ENCODE data around the gene SNAP47.

- TF ChIP-seq POLR2A (IDR thresholded peaks at IDR 0.05; ENCODE audit: low read depth, low read length): no peak
- TF ChIP-seq CTCF (conservative IDR thresholded peaks at IDR 0.05; ENCODE audit: low read depth, low read length): no peak
- TF ChIP-seq RFX5 (IDR thresholded peaks at IDR 0.05; ENCODE audit: low read depth, low read length): no peak
- TF ChIP-seq MAFK (IDR thresholded peaks at IDR 0.05; ENCODE audit: low read depth, low read length): no peak
- TF ChIP-seq ELK1 (IDR thresholded peaks at IDR 0.05; ENCODE audit: borderline replicate concordance, low read depth, low read length): no peak
- TF ChIP-seq RAD21 (IDR thresholded peaks at IDR 0.05; ENCODE audit: low read length): no peak
- TF ChIP-seq FOS (IDR thresholded peaks at IDR 0.05; ENCODE audit: low read depth, low read length): no peak
- TF ChIP-seq CEBPB (IDR thresholded peaks at IDR 0.05; ENCODE audit: low read depth, low read length): peak; percentile 37; the same call in 1 of the 2 replicates
- TF ChIP-seq RCOR1 (IDR thresholded peaks at IDR 0.05; ENCODE audit: insufficient replicate concordance, low read length): no peak
- no peak for TF ChIP-seq MXI1 (IDR thresholded peaks at IDR 0.05; ENCODE audit: borderline replicate concordance, low read depth, low read length)
- TF ChIP-seq BHLHE40 (IDR thresholded peaks at IDR 0.05; ENCODE audit: low read depth, low read length): no peak
These were observed 22.5 kb downstream of the SNAP47 start for GRCh38 chr1:227757781-227758180.

Measured in IMR-90 (cell line).